HepG2 (cell line): ENCODE measurements around the gene SUN5. TPM values are rescaled to one million over a fixed set of nuclear protein-coding genes. Genes with fewer than 3 reads are reported as not detected.

Source experiments
- AKAP8 ChIP-seq: sonication (generic); formaldehyde crosslinking; IDR thresholded peaks from 2 replicates; pipeline ENCODE4 v1.5.1; 2020; ENCODE audit warnings: mild to moderate bottlenecking, missing genetic modification reagents
- DZIP1 ChIP-seq: sonication (generic); formaldehyde crosslinking; IDR thresholded peaks from 2 replicates; pipeline ENCODE4 v1.5.0; 2020; ENCODE audit warnings: mild to moderate bottlenecking, missing genetic modification reagents
- ETV5 ChIP-seq: IDR thresholded peaks from 2 replicates; pipeline ENCODE4 v1.6.1; 2018; ENCODE audit warnings: missing biosample characterization, missing genetic modification reagents, inconsistent platforms, borderline replicate concordance
- HNRNPH1 ChIP-seq: fragments of 200-400 bp; formaldehyde crosslinking; optimal IDR thresholded peaks from 2 replicates; pipeline ENCODE3; 2017; ENCODE audit warnings: mild to moderate bottlenecking, low read depth, low read length
- HNRNPL ChIP-seq: fragments of 200-400 bp; formaldehyde crosslinking; IDR thresholded peaks from 2 replicates; pipeline ENCODE4 v1.6.1; 2017; ENCODE audit warnings: mild to moderate bottlenecking, low read depth, low read length
- HOXA3 ChIP-seq: sonication (generic); formaldehyde crosslinking; IDR thresholded peaks from 2 replicates; pipeline ENCODE4 v1.5.0; 2020; ENCODE audit warnings: missing genetic modification reagents
- LCORL ChIP-seq, 2 experiments: fragments of 450-650 bp in 1 of 2; sonication (generic) in 1 of 2; formaldehyde crosslinking in 1 of 2; IDR thresholded peaks; 2 replicates each; pipeline versions ENCODE4 v1.5.0 to v1.6.1; 2017 to 2020; ENCODE audit warnings: antibody characterized with exemption in 1 of 2, missing genetic modification reagents in 1 of 2
- PRMT3 ChIP-seq: sonication (generic); formaldehyde crosslinking; IDR thresholded peaks from 2 replicates; pipeline ENCODE4 v1.8.1; 2022; ENCODE audit warnings: low read depth, mild to moderate bottlenecking, moderate library complexity, missing genetic modification reagents, borderline replicate concordance
- TEAD2 ChIP-seq: sonication (generic); formaldehyde crosslinking; IDR thresholded peaks from 2 replicates; pipeline ENCODE4 v1.9.0; 2021; ENCODE audit warnings: missing genetic modification reagents
- ZFP90 ChIP-seq: sonication (generic); formaldehyde crosslinking; IDR thresholded peaks from 2 replicates; pipeline ENCODE4 v1.8.0; 2022; ENCODE audit warnings: missing genetic modification reagents, mild to moderate bottlenecking, inconsistent platforms, borderline replicate concordance
- ZNF142 ChIP-seq: sonication (generic); formaldehyde crosslinking; IDR thresholded peaks from 2 replicates; pipeline ENCODE4 v1.4.0; 2020; ENCODE audit warnings: missing genetic modification reagents
- ZNF44 ChIP-seq: sonication (generic); formaldehyde crosslinking; IDR thresholded peaks from 2 replicates; pipeline ENCODE4 v1.5.1; 2020; ENCODE audit warnings: mild to moderate bottlenecking, missing genetic modification reagents
- ZNF639 ChIP-seq: conservative IDR thresholded peaks from 2 replicates; pipeline ENCODE4 v1.6.1; 2018; ENCODE audit warnings: missing genetic modification reagents
- polyA plus RNA-seq, 8 experiments: library from polyadenylated mRNA; depleted of rRNA in 3 of 8; stranded (reverse) in 7 of 8; unstranded in 1 of 8; fragments of >200 nt; fragmentation: Illumina TruSeq in 4 of 8; extraction: Trizol in 4 of 8; gene quantifications; 2 replicates each; pipeline versions ENCODE4 v1.2.1 to v1.2.3, GENCODE V29; 2011 to 2016; ENCODE audit warnings: low read depth in 4 of 8, missing spikeins in 1 of 8, mixed read lengths in 1 of 8; ENCODE audit not compliant: insufficient read depth in 1 of 8
- total RNA-seq, 5 experiments: library from RNA; depleted of rRNA; stranded (reverse); fragments of >200 nt; fragmentation: Illumina TruSeq; extraction: Trizol; gene quantifications; 2 replicates each; pipeline ENCODE4 v1.2.3, GENCODE V29; 2016; ENCODE audit warnings: low read depth in 1 of 5
- TF ChIP-seq, protein P1 (sequence below): sonication (generic); formaldehyde crosslinking; IDR thresholded peaks from 2 replicates; pipeline ENCODE4 v1.9.0; 2021; ENCODE audit warnings: missing genetic modification reagents, mild to moderate bottlenecking, borderline replicate concordance

Gene SUN5
- total and polyA plus RNA-seq, 2 of the 13 experiments (the other 11 are each of a cell fraction or from before 2014, with no cell fraction given): not detected

DNA sequence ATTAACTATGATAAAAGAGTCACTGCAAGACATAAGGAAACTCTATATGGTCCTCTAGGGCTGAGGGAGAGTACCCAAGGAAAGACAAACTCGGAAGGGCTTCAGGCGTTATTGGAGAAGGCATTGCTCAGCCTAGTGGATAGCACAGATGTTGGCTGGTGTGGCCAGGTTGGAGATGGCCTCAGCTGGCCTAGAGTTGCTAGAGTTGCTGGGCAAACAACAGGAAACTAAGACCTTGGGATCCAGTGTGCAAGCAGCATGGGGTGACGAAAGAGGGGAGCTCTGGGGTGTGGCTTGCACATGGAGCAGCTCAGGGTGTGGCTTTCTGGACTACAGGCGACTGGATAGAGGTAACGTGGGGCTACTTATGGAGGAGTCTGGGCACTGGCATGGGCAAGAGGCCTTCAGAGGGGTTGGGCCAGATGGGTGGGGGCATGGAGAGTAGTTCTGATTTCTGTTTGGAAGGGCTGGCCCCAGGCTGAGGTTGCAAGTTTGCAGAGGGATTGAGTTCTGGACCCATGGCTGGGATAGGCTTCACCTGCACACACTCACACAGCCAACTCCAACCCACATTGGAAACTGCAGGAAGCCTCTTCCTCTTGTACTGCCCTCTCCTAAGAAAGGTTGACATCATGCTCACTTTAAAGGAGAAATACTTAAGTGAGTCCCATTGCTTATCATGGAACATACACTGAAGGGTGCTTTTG is 22.0 kb upstream of the SUN5 start (continued):
- TF ChIP-seq ZFP90 (CRISPR knock-in tag) (no peak; the same call in 1 of the 2 replicates), HOXA3 (CRISPR knock-in tag) (peak; percentile 49; the same call in 1 of the 2 replicates), ZNF639 (CRISPR knock-in tag) (peak; percentile 56; the same call in 1 of the 2 replicates), PRMT3 (CRISPR knock-in tag) (peak; percentile 81; the same call in 1 of the 2 replicates), HNRNPH1 (peak; percentile 99), ETV5 (CRISPR knock-in tag) (0 out of 2 replicates have a peak, but pooled peaks have one; percentile 31), LCORL (IDR thresholded peaks at IDR 0.05) (no peak), LCORL (CRISPR knock-in tag; IDR thresholded peaks at IDR 0.05) (peak; percentile 39; the same call in 1 of the 2 replicates), AKAP8 (CRISPR knock-in tag) (peak; percentile 91), HNRNPL (peak; percentile 72; the same call in 1 of the 2 replicates), ZNF142 (CRISPR knock-in tag) (0 out of 2 replicates have a peak, but pooled peaks have one; percentile 64), ZNF44 (no peak), TEAD2 (CRISPR knock-in tag) (0 out of 2 replicates have a peak, but pooled peaks have one; percentile 46), DZIP1 (peak; percentile 67; the same call in 1 of the 2 replicates)
- TF ChIP-seq, protein P1, sequence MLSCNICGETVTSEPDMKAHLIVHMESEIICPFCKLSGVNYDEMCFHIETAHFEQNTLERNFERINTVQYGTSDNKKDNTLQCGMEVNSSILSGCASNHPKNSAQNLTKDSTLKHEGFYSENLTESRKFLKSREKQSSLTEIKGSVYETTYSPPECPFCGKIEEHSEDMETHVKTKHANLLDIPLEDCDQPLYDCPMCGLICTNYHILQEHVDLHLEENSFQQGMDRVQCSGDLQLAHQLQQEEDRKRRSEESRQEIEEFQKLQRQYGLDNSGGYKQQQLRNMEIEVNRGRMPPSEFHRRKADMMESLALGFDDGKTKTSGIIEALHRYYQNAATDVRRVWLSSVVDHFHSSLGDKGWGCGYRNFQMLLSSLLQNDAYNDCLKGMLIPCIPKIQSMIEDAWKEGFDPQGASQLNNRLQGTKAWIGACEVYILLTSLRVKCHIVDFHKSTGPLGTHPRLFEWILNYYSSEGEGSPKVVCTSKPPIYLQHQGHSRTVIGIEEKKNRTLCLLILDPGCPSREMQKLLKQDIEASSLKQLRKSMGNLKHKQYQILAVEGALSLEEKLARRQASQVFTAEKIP: 0 out of 2 replicates have a peak, but pooled peaks have one; percentile 70
